NB4 (cell line): ENCODE results near the gene ARHGEF37.

ENCODE experiments used
- POLR2A ChIP-seq: IDR thresholded peaks from 2 replicates; pipeline ENCODE4 v1.6.1; 2011; ENCODE audit warnings: mild to moderate bottlenecking; ENCODE audit not compliant: insufficient read length; ENCODE audit errors: extremely low read depth
- TF ChIP-seq, protein P1 (sequence below): IDR thresholded peaks from one replicate; pipeline ENCODE4 v1.5.1; 2012; ENCODE audit warnings: low read depth, low read length
- TF ChIP-seq, protein P2 (sequence below): IDR thresholded peaks from 2 replicates; pipeline ENCODE4 v1.6.1; 2011; ENCODE audit warnings: low read depth, low read length

DNA sequence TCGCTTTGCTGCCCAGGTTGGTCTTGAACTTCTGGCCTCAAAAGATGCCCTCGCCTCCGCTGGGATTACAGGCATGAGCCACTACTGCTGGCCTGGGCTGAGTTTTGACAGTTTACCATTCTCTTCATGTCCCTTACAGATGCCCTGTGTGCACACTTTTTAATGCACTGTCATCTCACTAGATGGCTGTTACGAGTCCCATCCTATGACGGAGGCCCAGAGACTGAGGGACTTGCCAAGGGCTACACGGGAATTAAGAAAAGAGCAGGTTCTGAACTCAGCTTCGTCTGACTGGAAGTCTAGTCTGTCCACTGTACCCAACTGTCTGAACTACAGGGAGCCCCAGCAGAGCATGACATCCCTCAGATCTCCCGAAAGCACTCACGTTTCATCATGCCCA lies 63.9 kb downstream of the ARHGEF37 start:
- no peak for TF ChIP-seq POLR2A
- TF ChIP-seq, protein P1, sequence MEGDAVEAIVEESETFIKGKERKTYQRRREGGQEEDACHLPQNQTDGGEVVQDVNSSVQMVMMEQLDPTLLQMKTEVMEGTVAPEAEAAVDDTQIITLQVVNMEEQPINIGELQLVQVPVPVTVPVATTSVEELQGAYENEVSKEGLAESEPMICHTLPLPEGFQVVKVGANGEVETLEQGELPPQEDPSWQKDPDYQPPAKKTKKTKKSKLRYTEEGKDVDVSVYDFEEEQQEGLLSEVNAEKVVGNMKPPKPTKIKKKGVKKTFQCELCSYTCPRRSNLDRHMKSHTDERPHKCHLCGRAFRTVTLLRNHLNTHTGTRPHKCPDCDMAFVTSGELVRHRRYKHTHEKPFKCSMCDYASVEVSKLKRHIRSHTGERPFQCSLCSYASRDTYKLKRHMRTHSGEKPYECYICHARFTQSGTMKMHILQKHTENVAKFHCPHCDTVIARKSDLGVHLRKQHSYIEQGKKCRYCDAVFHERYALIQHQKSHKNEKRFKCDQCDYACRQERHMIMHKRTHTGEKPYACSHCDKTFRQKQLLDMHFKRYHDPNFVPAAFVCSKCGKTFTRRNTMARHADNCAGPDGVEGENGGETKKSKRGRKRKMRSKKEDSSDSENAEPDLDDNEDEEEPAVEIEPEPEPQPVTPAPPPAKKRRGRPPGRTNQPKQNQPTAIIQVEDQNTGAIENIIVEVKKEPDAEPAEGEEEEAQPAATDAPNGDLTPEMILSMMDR = no peak
- TF ChIP-seq, protein P2, sequence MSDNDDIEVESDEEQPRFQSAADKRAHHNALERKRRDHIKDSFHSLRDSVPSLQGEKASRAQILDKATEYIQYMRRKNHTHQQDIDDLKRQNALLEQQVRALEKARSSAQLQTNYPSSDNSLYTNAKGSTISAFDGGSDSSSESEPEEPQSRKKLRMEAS = no peak
